ENCODE measurements around the gene SIGMAR1. TPM values are rescaled to one million over a fixed set of nuclear protein-coding genes. Genes with fewer than 3 reads are reported as not detected.

Gene SIGMAR1
- total RNA-seq, 1 donor: 97.8 TPM

- TF ChIP-seq, protein P1, sequence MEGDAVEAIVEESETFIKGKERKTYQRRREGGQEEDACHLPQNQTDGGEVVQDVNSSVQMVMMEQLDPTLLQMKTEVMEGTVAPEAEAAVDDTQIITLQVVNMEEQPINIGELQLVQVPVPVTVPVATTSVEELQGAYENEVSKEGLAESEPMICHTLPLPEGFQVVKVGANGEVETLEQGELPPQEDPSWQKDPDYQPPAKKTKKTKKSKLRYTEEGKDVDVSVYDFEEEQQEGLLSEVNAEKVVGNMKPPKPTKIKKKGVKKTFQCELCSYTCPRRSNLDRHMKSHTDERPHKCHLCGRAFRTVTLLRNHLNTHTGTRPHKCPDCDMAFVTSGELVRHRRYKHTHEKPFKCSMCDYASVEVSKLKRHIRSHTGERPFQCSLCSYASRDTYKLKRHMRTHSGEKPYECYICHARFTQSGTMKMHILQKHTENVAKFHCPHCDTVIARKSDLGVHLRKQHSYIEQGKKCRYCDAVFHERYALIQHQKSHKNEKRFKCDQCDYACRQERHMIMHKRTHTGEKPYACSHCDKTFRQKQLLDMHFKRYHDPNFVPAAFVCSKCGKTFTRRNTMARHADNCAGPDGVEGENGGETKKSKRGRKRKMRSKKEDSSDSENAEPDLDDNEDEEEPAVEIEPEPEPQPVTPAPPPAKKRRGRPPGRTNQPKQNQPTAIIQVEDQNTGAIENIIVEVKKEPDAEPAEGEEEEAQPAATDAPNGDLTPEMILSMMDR (IDR thresholded peaks at IDR 0.05; ENCODE audit: insufficient read depth, low read length): no peak
- no peak for DNase-seq (ENCODE audit: low read depth)
- no peak overlapping the region for H3K4me3 ChIP-seq (ENCODE audit: low read depth, low read length)
Observed at GRCh38 chr9:34591917-34592866, 45.4 kb downstream of the SIGMAR1 start.

DNA sequence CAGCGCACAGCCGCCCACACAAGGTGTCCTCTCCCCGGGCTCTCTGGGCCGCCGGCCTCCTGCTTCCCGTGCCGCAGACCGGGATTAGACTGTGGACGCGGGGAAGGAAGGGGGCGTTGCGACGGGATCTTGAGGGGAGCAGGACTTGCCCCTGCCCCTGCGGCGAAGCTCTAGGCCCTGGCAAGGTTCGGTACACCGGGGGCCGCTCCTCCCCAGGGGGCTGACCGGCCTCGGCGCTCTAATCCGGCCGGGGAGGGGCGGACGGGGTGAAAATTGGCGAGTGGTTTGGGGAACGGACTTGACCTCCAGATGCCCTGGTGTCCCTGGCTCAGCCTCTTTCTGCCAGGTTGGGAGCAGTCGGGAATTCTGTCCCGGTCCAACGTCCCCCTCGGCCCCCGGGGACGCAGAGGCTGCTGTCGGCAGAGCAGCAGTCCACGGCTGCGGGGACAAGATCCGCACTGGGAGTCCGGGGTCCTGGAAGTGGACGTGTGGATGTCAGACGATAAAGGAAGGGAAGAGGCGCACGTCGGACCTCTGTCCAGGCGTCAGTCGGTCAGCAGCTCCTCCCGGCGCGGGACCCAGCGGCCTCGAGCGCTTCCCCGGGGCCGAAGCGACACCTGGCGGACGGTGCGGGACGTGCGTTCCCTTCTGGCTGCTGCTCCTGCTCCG lies 46.2 kb downstream of the SIGMAR1 start:
- peak; percentile 68 for DNase-seq (ENCODE audit: low read depth)
- TF ChIP-seq, protein P1 (IDR thresholded peaks at IDR 0.05; ENCODE audit: insufficient read depth, low read length): peak; percentile 85
- no peak overlapping the region for H3K4me3 ChIP-seq (ENCODE audit: low read depth, low read length)

GRCh38 chr9:34590381-34591247 lies 47.0 kb downstream of the SIGMAR1 start:
- TF ChIP-seq, protein P1 (IDR thresholded peaks at IDR 0.05; ENCODE audit: insufficient read depth, low read length): no peak
- no peak overlapping the region for H3K4me3 ChIP-seq (ENCODE audit: low read depth, low read length)

DNA sequence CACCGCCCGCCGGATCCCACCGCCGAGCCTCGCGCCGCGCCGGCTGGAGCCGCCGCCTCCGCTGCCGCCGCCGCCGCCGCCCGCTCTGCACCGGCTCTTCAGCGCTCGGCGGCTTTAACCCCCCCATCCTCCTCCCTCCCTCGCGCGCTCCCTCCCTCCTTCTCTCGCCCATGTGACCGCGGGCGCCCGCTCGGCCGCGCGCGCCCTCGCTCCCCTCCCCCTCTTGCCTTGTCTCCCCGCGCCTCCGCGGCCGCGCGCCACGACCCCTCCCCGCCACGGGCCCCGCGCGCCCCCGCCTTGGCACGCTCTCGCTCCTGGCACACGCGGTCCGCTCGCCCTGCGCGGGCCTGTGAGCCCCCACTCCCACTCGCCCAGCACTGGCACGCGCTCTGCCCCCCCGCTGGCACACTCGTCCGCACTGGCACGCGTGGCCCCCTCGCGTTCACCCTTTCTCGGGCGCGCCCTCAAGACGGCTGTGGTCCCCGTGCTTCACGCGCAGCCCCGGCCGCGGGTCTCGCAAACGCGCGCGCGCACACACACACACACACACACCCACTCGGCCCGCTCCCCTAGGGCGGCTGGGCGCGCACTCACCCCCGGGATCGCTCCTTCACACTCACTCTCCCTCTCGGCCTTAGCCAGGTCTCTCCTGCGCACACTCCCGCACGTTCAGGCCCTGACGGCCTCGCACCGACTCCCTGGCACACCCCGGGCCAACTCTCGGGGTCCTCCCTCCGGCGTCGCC lies 47.8 kb downstream of the SIGMAR1 start, which contains the start of gene CNTFR:
CNTFR (minus strand) TSS at position 89 of the 745 bp plus-strand sequence. CDS start 20,743 bp downstream, outside the sequence.
- TF ChIP-seq, protein P1 (IDR thresholded peaks at IDR 0.05; ENCODE audit: insufficient read depth, low read length): no peak
- no peak for DNase-seq (ENCODE audit: low read depth)
- H3K4me3 ChIP-seq (ENCODE audit: low read depth, low read length): peak within 1 kb of the TSS; percentile 40

More at GRCh38 chr9:34590381-34591247, 47.0 kb downstream of the SIGMAR1 start:
- no peak for DNase-seq (ENCODE audit: low read depth)

GRCh38 chr9:34588671-34589635 lies 48.6 kb downstream of the SIGMAR1 start:
- no peak for DNase-seq (ENCODE audit: low read depth)
- TF ChIP-seq, protein P1 (IDR thresholded peaks at IDR 0.05; ENCODE audit: insufficient read depth, low read length): no peak
- no peak overlapping the region for H3K4me3 ChIP-seq (ENCODE audit: low read depth, low read length)

Measured in fibroblast of the aortic adventitia (primary cell).